Urinary bladder (tissue), 4 donors: Measurements from ENCODE around the gene TH. TPM values are rescaled to one million over a fixed set of nuclear protein-coding genes. Genes with fewer than 3 reads are reported as not detected.
"Not testable (repeated sequence)": the region's sequence is repeated elsewhere in the genome, so short reads cannot be mapped to it uniquely, and the experiment has no call there.

Experiments used
- DNase-seq: peaks from one replicate; pipeline ENCODE4 v3.0.0-alpha.2; 2015; ENCODE audit errors: extremely low spot score
- H3K27ac ChIP-seq: one replicate; pipeline ENCODE4 v1.5.1; 2013; ENCODE audit warnings: low read depth, mild to moderate bottlenecking, moderate library complexity
- H3K36me3 ChIP-seq: one replicate; pipeline ENCODE4 v1.6.1; 2013; ENCODE audit warnings: mild to moderate bottlenecking, moderate library complexity; ENCODE audit not compliant: insufficient read depth
- H3K4me1 ChIP-seq: one replicate; pipeline ENCODE4 v1.6.1; 2013; ENCODE audit warnings: mild to moderate bottlenecking, moderate library complexity; ENCODE audit not compliant: insufficient read depth
- H3K4me3 ChIP-seq: one replicate; pipeline ENCODE4 v1.5.1; 2013; ENCODE audit warnings: low read depth, low read length
- WGBS: extraction: QIAGEN DNeasy Blood & Tissue Kit; methylation state at CpG from one replicate; pipeline ENCODE4 v1.1.7; 2013; 5-methylcytosine and 5-hydroxymethylcytosine counted together
- polyA plus RNA-seq: library from polyadenylated mRNA; stranded (reverse); fragments of 200-250 nt; gene quantifications from one replicate; pipeline ENCODE4 v1.2.3, GENCODE V29; 2013
- total RNA-seq: library from RNA; depleted of rRNA; stranded (reverse); fragments of >200 nt; gene quantifications from one replicate; pipeline ENCODE4 v1.2.3, GENCODE V29; 2014
- donor health status: healthy with polysubstance abuse.
- donor health status: healthy.

Gene TH
- total and polyA plus RNA-seq, 2 donors: 1.6 to 3.6 TPM

DNA sequence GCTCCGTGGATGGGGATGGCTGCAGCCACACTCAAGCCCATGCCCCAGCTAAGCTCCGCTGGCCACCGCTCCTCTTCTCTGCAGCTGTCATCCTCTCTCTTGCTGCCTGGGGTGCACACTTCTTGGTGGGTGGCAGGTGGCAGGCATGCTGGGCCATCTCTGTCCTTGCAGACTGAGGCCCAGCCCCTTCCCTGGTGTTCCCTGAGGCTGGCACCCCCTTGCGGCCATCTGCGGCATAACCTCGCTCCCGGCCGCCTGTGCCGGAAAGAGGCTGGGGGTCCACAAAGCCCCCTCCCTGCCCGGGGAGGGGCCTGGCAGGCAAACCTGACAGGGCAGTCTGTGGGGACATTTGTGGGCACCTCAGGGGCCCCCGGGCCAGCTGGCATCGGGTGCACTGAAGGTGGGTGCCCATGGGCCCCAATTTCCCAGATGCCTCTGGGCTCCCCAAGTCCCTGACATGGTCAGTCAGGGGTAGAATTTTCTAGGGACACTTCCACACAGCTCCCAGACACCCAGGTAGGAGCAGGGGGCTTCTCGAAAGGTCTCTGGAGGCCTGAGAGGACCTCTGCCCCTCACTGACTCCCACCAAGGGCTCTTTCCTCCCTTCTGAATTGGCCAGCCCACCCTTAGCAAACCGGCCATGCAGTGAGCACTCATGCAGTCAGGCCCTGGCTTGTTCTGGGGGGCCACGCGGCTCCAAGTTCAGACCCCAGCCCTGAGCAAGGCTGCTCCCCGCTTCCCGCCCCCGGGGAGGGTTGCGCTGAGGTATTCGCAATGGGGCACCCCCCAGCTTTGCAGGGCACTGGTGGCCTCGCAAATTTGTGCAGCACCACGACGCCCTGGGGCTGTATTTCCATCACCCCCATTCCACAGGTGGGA, 23.5 kb upstream of the TH start:
- Histone ChIP-seq H3K36me3 (no peaks in the 10 kb centered on the region), H3K4me3 (no peak overlapping the region), H3K27ac (no peak overlapping the region), H3K4me1 (no peaks in the 10 kb centered on the region)
- no peak for DNase-seq
- WGBS: 55% methylated on average over 24 of the region's 24 CpGs

DNA sequence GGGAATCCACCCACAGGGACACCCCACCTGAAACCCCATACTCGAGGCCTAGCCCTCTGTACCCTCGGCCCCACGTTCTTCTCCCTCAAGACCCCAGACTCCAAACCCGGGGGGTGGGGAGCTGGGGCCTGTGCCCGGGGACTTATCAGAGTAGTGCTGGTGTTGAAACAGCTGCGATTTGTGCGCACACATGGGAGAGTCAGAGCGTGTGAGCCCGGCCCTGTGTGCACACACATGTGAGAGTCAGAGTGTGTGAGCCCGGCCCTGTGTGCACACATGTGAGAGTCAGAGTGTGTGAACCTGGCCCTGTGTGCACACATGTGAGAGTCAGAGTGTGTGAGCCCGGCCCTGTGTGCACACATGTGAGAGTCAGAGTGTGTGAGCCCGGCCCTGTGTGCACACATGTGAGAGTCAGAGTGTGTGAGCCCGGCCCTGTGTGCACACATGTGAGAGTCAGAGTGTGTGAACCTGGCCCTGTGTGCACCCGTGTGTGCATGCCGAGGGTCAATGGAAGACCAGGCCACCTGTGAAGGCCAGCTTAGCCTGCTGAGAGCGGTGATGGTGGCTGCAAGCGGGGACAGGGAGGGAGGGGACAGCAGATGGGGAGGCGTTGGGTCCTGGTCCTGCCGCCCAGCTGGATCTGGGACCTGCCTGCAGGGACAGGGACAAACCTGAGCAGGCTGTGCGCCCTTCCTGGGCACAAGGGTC, 22.4 kb upstream of the TH start:
- H3K27ac ChIP-seq, H3K4me3 ChIP-seq, H3K36me3 ChIP-seq, DNase-seq, H3K4me1 ChIP-seq: not testable (repeated sequence)
- 73% methylated on average over 18 of the region's 20 CpGs for WGBS

DNA sequence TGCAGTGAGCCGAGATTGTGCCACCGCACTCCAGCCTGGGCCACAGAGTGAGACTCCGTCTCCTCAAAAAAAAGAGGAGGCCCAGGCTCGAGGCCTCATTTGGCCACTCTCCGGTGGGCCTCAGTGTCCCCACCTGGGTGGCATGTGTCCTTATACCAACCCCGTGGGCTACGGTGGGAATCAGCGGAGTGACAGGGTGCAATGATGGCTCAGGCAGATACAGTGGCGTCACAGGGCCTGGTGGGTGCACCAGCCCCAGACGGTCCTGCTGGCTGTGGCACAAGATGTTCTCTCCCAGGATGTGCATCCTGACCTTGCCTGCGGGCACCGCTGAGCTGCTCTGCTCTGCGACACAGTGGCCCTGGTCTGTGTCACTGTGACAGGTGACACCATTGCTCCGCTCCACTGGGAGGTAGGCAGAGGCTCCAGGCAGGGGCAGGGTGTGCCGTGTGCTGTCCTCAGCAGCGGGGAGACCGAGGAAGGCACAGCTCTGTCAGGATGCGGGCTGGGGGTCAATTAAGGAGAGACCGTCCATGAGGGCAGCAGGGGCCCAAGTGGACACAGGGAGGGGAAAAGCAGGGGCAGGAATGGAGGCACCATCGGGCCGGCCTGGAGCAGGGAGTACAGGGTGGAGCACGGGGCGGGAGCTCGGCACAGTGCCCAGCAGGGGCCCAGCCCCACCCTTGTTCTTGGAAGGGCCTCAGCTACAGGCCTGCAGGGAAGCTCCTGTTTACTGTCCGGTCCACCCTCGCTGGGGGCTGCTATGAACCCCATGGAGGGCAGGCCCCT, 21.7 kb upstream of the TH start:
- H3K4me1 ChIP-seq: no peaks in the 10 kb centered on the region
- no peak overlapping the region for H3K27ac ChIP-seq
- DNase-seq: no peak
- WGBS: 78% methylated on average over 26 of the region's 26 CpGs
- H3K4me3 ChIP-seq: no peak overlapping the region
- H3K36me3 ChIP-seq: no peaks in the 10 kb centered on the region

DNA sequence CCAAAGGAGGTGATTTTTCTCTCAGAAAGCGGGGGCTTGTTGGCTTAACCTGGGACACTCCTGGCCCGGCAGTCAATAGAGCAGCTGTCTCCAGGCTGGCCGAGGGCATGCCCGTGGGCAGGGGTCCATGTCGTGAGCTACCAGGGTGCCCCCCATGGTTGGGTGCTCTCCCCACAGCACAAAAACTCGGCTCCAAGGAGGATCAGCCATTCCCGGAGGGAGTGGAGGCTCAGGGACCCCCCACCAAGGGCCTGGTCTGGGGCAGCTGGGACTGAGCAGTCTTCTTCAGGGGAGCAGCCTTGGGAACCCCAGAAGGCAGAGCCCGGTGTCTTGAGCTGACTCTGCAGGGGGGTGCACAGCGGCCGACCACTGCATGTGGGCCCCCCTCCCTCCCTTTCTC, 20.8 kb upstream of the TH start:
- Histone ChIP-seq H3K27ac (no peak overlapping the region), H3K4me1 (no peaks in the 10 kb centered on the region), H3K4me3 (no peak overlapping the region), H3K36me3 (no peaks in the 10 kb centered on the region)
- 91% methylated on average over 10 of the region's 10 CpGs for WGBS
- DNase-seq: no peak

DNA sequence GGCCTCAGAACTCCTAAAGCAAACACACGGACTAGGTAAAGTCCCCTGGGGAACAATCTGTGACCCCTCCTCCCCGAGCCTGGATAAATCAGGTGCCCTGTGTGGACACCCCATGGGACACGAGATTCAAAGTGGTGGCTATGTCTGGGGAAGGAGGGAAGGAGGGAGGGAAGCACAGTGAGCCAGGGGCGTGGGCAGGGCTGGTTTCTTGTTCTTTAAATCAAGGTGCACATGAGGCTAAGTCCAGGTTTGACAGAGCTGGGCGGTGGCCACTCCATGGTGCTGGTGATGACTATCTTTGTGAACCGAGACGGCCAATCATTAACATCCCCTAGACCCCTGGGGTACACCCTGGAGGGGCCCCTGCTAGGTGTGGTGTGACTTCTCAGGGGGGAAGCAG, 20.3 kb upstream of the TH start:
- no peak for DNase-seq
- Histone ChIP-seq H3K36me3 (no peaks in the 10 kb centered on the region), H3K4me1 (no peaks in the 10 kb centered on the region), H3K4me3 (no peak overlapping the region), H3K27ac (no peak overlapping the region)
- WGBS: 91% methylated on average over 7 of the region's 7 CpGs

DNA sequence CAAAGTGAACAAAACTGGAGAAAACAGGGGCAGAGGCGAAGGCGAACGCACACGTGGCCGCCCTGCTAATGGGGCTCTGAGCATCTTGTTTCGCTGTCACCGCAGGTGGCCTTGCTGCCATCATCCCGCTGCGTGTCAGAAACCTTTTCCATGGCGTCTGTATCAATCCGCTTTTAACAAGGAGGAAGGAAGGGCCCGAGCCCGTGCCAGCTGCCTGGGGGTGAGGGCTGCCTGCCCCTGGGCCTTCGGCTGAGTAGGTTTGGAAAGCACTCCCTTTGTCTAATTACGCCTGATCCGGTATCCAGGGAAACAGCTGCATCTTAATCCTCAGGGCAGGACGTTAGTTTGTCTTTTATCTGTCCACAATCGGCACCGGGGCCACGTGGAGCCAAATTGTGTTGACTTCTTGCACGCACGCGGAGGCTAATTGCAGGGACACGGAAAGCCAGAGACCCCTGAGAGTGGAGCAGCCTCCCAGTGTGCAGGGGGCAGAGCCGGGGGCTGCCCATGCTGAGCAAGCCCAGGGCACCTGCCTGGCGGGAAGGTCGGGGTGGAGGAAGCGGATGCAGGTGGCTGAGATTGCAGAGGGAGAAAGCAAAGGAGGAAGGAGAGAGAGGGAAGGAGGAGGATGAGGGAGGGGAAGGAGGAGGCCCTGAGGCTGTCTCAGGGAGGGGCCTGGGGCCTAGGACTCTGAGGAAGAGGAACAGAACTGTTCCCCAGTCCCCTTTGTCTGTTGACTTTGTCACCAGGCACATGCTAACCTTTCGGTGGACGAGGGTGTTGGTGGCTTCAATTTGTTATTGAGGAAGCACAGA, 19.2 kb upstream of the TH start:
- no peaks in the 10 kb centered on the region for H3K36me3 ChIP-seq
- 45% methylated on average over 30 of the region's 30 CpGs for WGBS
- no peak for DNase-seq
- no peak overlapping the region for H3K27ac ChIP-seq
- H3K4me3 ChIP-seq: no peak overlapping the region
- no peaks in the 10 kb centered on the region for H3K4me1 ChIP-seq

DNA sequence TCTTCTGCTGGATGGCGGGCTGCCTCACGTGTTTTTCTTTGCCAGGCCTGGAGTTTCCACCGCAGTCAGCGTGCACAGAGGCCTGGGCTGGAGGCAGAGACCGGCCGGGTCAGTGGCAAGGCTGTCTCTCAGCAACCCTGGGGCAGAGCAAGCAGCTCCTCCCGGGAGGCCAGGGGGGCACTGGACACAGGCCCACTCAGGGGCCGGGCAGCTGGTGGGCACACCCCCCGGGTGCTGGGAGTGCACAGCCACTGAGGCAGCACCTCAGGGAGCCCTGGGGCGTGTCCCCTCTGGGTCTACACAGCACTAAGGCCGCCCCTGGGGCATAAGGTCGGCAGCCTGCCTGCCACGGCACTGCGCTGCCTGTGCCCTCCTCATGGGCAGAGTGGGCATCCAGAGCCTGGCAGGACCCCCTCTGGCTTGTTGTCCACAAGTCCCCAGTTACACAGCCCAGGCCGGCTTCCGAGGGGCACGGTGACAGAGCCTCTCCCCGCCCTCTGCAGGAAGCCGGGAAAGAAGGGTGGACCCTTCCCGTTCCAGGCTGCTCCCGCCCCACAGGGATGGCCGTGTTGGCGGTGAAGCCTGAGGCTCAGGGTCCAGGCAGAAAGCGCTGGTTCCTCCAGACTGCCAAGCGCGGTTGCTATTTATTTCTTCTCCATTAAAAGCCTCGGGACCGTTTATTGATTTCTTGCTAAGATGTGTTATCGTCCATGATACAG, 18.5 kb upstream of the TH start:
- DNase-seq: no peak
- H3K4me3 ChIP-seq: no peak overlapping the region
- no peaks in the 10 kb centered on the region for H3K36me3 ChIP-seq
- no peaks in the 10 kb centered on the region for H3K4me1 ChIP-seq
- no peak overlapping the region for H3K27ac ChIP-seq
- 60% methylated on average over 29 of the region's 29 CpGs for WGBS

DNA sequence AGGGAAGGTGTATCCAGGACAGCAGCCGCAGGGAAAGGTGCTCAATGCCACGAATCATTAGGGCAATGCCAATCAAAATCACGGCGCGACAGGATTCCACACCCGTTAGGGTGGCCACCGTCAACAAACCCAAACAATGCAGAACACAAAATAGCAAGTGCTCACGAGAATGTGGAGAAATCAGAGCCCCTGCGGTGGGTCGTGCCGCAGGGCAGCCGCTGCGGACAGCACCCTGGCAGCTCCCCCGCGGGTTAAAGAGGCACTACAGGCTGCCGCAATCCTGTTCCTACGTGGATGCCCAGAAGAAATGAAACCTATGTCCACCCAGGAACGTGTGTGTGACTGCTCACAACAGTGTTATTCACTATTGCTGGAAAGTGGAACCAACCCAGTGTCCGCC, 17.1 kb upstream of the TH start:
- no peaks in the 10 kb centered on the region for H3K4me1 ChIP-seq
- WGBS: 89% methylated on average over 19 of the region's 19 CpGs
- no peak overlapping the region for H3K4me3 ChIP-seq
- DNase-seq: no peak
- no peaks in the 10 kb centered on the region for H3K36me3 ChIP-seq
- H3K27ac ChIP-seq: no peak overlapping the region

DNA sequence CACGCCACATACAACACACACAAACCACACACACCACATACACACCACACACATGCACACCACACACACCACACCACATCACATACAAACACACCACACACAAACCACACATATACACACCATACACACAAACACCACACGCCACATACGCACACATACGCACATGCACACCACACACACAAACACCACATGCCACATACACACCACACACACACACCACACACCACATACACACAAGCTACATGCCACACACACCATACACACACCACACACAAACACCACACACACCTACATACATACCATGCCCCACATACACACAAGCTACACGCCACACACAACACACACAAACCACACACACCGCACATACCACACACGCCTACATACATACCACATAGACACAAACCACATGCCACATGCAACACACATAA, 15.7 kb upstream of the TH start:
- Histone ChIP-seq H3K4me3 (no peak overlapping the region), H3K27ac (no peak overlapping the region), H3K36me3 (no peaks in the 10 kb centered on the region), H3K4me1 (no peaks in the 10 kb centered on the region)
- no peak for DNase-seq
- WGBS: 95% methylated on average over 7 of the region's 7 CpGs

DNA sequence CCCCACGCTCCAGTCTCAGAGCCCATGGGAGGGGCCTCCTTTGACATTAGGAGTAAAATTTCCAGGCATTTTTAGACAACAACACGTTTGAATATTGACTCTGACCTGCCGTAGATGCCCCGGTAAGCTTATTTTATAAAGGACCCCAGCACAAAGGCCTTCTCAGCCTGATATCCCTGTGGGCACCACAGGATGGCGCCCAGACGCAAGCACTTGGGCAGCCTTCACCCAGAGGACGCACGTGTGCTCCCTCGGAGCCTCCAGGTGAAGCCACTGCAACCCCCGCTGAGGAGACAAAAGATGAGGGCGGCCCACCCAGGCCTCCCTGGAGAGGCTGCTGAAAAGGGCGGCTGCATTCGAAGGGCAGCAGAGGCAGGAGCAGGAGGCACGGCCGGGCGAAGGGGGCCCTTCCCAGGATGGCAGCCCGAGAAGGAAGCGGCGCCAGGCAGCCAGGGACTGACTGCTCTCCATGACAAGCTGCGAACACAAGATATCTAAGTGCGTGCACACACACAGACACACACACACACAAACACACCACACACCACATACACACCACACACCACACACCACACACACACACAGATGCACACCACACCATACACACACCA, 15.2 kb upstream of the TH start:
- Histone ChIP-seq H3K4me3 (no peak overlapping the region), H3K27ac (no peak overlapping the region), H3K36me3 (no peaks in the 10 kb centered on the region), H3K4me1 (no peaks in the 10 kb centered on the region)
- DNase-seq: no peak
- 36% methylated on average over 21 of the region's 21 CpGs for WGBS

DNA sequence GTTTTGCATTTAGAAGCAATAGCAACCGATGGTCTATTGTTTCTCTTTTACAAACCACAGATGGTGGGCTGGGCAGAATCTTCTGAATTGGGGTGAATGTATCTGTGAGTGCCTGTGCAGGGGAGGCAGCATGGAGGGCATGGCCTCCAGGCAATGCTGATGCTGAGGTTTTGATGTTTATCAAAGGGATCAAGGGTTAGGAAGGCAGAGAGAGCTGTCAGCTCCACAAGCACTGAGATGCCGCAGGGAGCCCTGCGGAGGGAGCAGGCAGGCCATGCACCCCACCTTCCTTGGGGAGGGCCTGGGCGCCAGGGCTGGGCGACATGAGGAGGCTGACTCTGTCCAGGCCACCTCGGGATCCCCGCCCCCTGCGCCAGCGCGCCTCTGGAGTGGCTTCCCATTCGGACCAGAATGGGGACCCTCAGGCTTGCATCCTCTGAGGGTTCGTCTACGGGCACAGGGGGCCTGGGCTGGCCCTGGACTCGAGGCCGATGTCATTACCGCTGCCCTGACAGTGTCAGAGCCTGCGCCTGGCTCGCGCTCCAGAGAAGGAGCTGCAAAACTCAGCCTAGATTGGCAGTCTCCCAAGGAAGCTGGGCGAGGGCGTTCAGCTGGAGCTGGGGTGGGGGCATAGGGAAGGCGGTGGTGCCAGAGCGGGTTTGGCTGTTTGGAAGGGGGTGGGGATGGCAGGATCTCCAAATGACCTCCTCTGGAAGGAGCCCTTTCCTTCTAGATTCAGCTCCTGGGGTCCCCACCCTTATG, 13.9 kb upstream of the TH start:
- 62% methylated on average over 23 of the region's 23 CpGs for WGBS
- DNase-seq: no peak
- H3K4me1 ChIP-seq: no peaks in the 10 kb centered on the region
- H3K27ac ChIP-seq: no peak overlapping the region
- H3K36me3 ChIP-seq: no peaks in the 10 kb centered on the region
- H3K4me3 ChIP-seq: no peak overlapping the region
